ENCODE measurements around the gene SLC22A7.
"Not testable (repeated sequence)": the region's sequence is repeated elsewhere in the genome, so short reads cannot be mapped to it uniquely, and the experiment has no call there.

Gene SLC22A7

GRCh38 chr6:43295456-43295855 is 2.6 kb upstream of the SLC22A7 start:
- H3K27me3 Mint-ChIP-seq (ENCODE audit: low read depth): peaks cover 15% of the 10 kb centered on the region

GRCh38 chr6:43296780-43297497 is 1.1 kb upstream of the SLC22A7 start:
- no peak for DNase-seq (ENCODE audit: low spot score)
- no peaks in the 10 kb centered on the region for H3K36me3 Mint-ChIP-seq (ENCODE audit: low read depth)
- H3K9me3 Mint-ChIP-seq: no peaks in the 10 kb centered on the region
- no peaks in the 10 kb centered on the region for H3K4me1 Mint-ChIP-seq (ENCODE audit: low read depth)
- H3K27me3 Mint-ChIP-seq (ENCODE audit: low read depth): peaks cover 14% of the 10 kb centered on the region
- H3K27ac Mint-ChIP-seq: no peak overlapping the region
- no peak overlapping the region for H3K4me3 Mint-ChIP-seq

More at GRCh38 chr6:43295456-43295855, 2.6 kb upstream of the SLC22A7 start:
- Mint-ChIP-seq H3K4me1 (ENCODE audit: low read depth) (no peaks in the 10 kb centered on the region), H3K27ac (no peak overlapping the region), H3K9me3 (no peaks in the 10 kb centered on the region), H3K4me3 (no peak overlapping the region), H3K36me3 (ENCODE audit: low read depth) (no peaks in the 10 kb centered on the region)
- DNase-seq (ENCODE audit: low spot score): no peak

DNA sequence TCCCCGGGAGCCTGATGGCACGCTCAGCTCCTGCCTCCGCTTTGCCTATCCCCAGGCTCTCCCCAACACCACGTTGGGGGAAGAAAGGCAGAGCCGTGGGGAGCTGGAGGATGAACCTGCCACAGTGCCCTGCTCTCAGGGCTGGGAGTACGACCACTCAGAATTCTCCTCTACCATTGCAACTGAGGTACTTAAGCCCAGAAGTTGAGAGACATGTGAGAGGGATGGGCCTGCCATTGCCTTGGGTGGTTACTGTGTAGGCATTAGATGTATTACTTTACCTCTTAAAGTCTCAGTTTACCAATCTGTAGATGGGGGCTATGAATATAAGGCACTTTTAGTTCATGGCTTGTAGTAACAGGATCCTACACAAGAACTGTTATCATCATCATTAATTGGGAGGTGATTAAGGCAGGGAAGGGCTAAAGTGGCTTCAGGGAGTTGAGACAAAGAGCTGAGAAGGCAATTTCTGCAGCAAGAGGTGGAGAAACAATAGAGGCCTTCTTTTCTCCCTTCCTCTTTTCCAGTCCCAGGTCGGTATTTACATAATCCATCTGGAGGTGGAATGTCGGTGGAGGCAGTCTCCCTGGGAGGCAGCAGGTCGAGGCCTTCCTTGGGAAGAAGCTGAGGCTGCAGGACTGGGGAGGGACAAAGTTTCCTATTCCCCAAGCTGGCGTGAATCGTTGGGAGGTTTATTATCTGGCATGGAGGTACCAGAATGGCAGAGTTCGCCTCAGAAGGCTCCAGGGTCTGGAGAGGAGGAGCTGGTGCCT is 691 bp downstream of the SLC22A7 start:
- Mint-ChIP-seq H3K4me3 (no peak overlapping the region), H3K36me3 (ENCODE audit: low read depth) (no peaks in the 10 kb centered on the region), H3K27me3 (ENCODE audit: low read depth) (peaks cover 14% of the 10 kb centered on the region), H3K27ac (no peak overlapping the region), H3K9me3 (no peaks in the 10 kb centered on the region), H3K4me1 (ENCODE audit: low read depth) (no peaks in the 10 kb centered on the region)
- DNase-seq (ENCODE audit: low spot score): no peak

GRCh38 chr6:43299338-43300293 is 1.6 kb downstream of the SLC22A7 start:
- no peaks in the 10 kb centered on the region for H3K4me1 Mint-ChIP-seq (ENCODE audit: low read depth)
- no peak for DNase-seq (ENCODE audit: low spot score)
- H3K9me3 Mint-ChIP-seq: no peaks in the 10 kb centered on the region
- H3K27ac Mint-ChIP-seq: peak overlapping the region; percentile 16
- H3K36me3 Mint-ChIP-seq (ENCODE audit: low read depth): no peaks in the 10 kb centered on the region
- H3K4me3 Mint-ChIP-seq: no peak overlapping the region
- H3K27me3 Mint-ChIP-seq (ENCODE audit: low read depth): peaks cover 14% of the 10 kb centered on the region

DNA sequence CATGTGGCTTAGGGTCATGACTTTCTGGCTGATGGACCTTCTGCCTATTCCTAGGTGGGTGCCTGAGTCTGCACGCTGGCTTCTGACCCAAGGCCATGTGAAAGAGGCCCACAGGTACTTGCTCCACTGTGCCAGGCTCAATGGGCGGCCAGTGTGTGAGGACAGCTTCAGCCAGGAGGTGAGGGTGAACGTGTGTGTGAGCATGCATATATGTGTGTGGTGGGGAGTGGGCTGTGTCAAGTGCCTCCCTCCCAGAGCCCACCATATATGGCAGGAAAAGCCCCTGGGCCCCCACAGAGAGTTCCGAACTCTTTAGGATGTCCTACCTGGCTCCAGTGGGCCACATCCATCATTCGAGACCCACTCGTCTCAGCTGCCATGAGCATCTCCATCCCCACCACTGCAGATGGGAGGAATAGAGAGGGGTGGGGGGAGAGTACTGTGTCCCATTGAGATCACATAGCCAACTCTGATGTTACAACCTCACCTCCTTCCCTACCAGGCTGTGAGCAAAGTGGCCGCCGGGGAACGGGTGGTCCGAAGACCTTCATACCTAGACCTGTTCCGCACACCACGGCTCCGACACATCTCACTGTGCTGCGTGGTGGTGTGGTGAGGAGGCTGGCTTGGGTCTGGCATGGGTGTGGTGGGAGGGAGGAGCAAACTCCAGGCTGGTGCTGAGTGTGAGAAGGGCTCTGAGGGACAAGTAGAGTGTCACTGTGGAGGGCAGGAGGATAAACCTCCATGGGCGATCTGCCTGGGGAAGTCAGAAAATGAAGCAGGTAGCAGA is 3.2 kb downstream of the SLC22A7 start:
- Mint-ChIP-seq H3K9me3 (no peaks in the 10 kb centered on the region), H3K27ac (no peak overlapping the region), H3K36me3 (ENCODE audit: low read depth) (no peaks in the 10 kb centered on the region), H3K4me1 (ENCODE audit: low read depth) (no peaks in the 10 kb centered on the region), H3K4me3 (no peak overlapping the region), H3K27me3 (ENCODE audit: low read depth) (peaks cover 14% of the 10 kb centered on the region)
- no peak for DNase-seq (ENCODE audit: low spot score)

GRCh38 chr6:43302126-43302525 is 4.1 kb downstream of the SLC22A7 start:
- no peak overlapping the region for H3K27ac Mint-ChIP-seq

DNA sequence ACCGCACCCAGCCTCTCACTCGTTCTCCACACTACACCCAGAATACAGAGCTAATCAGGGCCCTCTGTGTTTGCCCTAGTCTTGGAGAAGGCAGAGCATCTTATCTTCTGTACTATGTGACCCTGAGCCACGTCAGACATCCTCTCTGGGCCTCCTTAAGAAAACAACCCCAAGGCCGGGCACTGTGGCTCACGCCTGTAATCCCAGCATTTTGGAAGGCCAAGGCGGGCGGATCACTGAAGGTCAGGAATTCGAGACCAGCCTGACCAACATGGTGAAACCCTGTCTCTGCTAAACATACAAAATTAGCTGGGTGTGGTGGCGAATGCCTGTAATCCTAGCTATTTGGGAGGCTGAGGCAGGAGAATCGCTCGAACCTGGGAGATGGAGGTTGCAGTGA is 4.9 kb downstream of the SLC22A7 start:
- H3K9me3 Mint-ChIP-seq; H3K36me3 Mint-ChIP-seq (ENCODE audit: low read depth); H3K4me3 Mint-ChIP-seq; H3K4me1 Mint-ChIP-seq (ENCODE audit: low read depth); H3K27ac Mint-ChIP-seq; H3K27me3 Mint-ChIP-seq (ENCODE audit: low read depth); DNase-seq (ENCODE audit: low spot score): not testable (repeated sequence)

More at GRCh38 chr6:43302126-43302525, 4.1 kb downstream of the SLC22A7 start:
- no peak for DNase-seq (ENCODE audit: low spot score)
- Mint-ChIP-seq H3K27me3 (ENCODE audit: low read depth) (peaks cover 8% of the 10 kb centered on the region), H3K9me3 (no peaks in the 10 kb centered on the region), H3K4me1 (ENCODE audit: low read depth) (no peaks in the 10 kb centered on the region), H3K4me3 (no peak overlapping the region), H3K36me3 (ENCODE audit: low read depth) (no peaks in the 10 kb centered on the region)

- H3K27me3 Mint-ChIP-seq (ENCODE audit: low read depth): peaks cover 5% of the 10 kb centered on the region
These were observed 5.8 kb downstream of the SLC22A7 start for GRCh38 chr6:43303751-43304331.

GRCh38 chr6:43304361-43304760 is 6.3 kb downstream of the SLC22A7 start:
- no peak overlapping the region for H3K27ac Mint-ChIP-seq

More at GRCh38 chr6:43303751-43304331, 5.8 kb downstream of the SLC22A7 start:
- Mint-ChIP-seq H3K9me3 (no peaks in the 10 kb centered on the region), H3K4me1 (ENCODE audit: low read depth) (peaks cover 2% of the 10 kb centered on the region), H3K36me3 (ENCODE audit: low read depth) (no peaks in the 10 kb centered on the region), H3K4me3 (no peak overlapping the region), H3K27ac (no peak overlapping the region)
- DNase-seq (ENCODE audit: low spot score): no peak

DNA sequence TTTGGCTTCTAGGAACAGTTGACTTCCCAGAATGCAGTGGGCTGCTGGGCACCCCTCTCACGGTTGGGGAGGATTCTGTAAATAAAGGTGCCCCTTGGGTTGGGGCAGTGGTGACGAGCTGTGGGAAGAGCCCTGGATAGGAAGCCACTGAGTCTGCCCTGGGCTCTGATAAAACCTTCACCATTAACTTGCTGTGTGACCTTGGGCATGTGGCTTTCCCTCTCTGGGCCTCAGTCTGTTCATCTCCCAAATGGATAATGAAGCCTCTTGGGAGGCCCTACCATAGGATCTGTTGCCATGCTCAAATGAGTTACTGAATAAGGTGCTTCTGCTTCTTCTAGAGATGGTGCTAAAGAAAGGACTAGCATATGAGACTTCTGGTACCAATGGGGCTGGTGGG is 6.8 kb downstream of the SLC22A7 start:
- Mint-ChIP-seq H3K9me3 (no peaks in the 10 kb centered on the region), H3K27ac (no peak overlapping the region), H3K4me3 (no peak overlapping the region), H3K4me1 (ENCODE audit: low read depth) (peaks cover 2% of the 10 kb centered on the region), H3K36me3 (ENCODE audit: low read depth) (no peaks in the 10 kb centered on the region), H3K27me3 (ENCODE audit: low read depth) (peaks cover 3% of the 10 kb centered on the region)
- no peak for DNase-seq (ENCODE audit: low spot score)

More at GRCh38 chr6:43304361-43304760, 6.3 kb downstream of the SLC22A7 start:
- no peak for DNase-seq (ENCODE audit: low spot score)
- Mint-ChIP-seq H3K36me3 (ENCODE audit: low read depth) (no peaks in the 10 kb centered on the region), H3K4me3 (no peak overlapping the region), H3K9me3 (no peaks in the 10 kb centered on the region), H3K27me3 (ENCODE audit: low read depth) (peaks cover 4% of the 10 kb centered on the region), H3K4me1 (ENCODE audit: low read depth) (peaks cover 2% of the 10 kb centered on the region)

- Mint-ChIP-seq H3K4me1 (ENCODE audit: low read depth) (peaks cover 2% of the 10 kb centered on the region), H3K9me3 (no peaks in the 10 kb centered on the region), H3K36me3 (ENCODE audit: low read depth) (no peaks in the 10 kb centered on the region), H3K27me3 (ENCODE audit: low read depth) (peaks cover 9% of the 10 kb centered on the region), H3K27ac (no peak overlapping the region), H3K4me3 (no peak overlapping the region)
- no peak for DNase-seq (ENCODE audit: low spot score)
These were observed 8.0 kb downstream of the SLC22A7 start for GRCh38 chr6:43306086-43306485.

- no peaks in the 10 kb centered on the region for H3K36me3 Mint-ChIP-seq (ENCODE audit: low read depth)
- H3K27ac Mint-ChIP-seq: no peak overlapping the region
- H3K9me3 Mint-ChIP-seq: no peaks in the 10 kb centered on the region
- H3K4me1 Mint-ChIP-seq (ENCODE audit: low read depth): peaks cover 2% of the 10 kb centered on the region
- H3K4me3 Mint-ChIP-seq: peak overlapping the region; percentile 21
- DNase-seq (ENCODE audit: low spot score): no peak
- H3K27me3 Mint-ChIP-seq (ENCODE audit: low read depth): peaks cover 10% of the 10 kb centered on the region
These were observed 9.5 kb downstream of the SLC22A7 start for GRCh38 chr6:43307451-43308100.

Data from T-helper 2 cell treated with Interferon-gamma antibody and Interleukin-4, amounts not matched to agents 5 μg/mL and 100 μg/mL, for 36 hours (primary cell).